GM21717 (cell line): Measurements from ENCODE around the gene CFAP65.

ENCODE experiments used
- ATAC-seq: cut with Tn5 transposase; IDR thresholded peaks from one replicate; pipeline ENCODE4 v1.9.1; 2021; ENCODE audit warnings: mild to moderate bottlenecking, moderate library complexity; ENCODE audit not compliant: unreplicated experiment

Gene CFAP65

DNA sequence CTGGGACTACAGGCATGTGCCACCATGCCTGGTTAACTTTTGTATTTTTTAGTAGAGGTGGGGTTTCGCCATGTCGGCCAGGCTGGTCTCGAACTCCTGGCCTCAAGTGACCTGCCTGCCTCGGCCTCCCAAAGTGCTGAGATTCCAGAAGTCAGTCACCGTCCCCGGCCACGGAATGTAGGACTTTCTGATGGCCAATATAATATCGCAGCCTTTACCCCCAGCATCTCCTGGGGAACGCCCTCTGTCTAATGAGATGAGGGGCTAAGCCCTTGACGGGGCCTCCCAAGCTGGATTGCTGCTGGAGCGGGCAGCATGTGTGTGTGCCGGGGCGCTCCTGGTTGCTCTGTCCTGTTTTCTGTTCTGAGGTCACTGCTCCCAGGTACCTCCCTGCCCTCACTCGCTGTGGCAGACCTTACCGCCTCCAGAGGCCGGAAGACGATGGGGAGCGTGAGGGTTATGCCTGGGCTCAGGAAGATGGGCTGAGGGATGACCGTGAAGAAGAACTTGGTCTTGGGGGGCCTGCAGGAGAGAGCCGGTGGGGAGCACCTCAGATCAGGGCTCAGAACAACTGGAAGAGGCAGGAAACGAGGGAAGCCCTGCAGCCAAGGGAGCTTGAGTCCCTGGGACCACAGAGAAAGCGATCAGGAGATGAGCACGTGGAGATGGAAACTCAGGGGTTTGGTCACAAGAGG, 9.1 kb downstream of the CFAP65 start:
- ATAC-seq, result no peak

DNA sequence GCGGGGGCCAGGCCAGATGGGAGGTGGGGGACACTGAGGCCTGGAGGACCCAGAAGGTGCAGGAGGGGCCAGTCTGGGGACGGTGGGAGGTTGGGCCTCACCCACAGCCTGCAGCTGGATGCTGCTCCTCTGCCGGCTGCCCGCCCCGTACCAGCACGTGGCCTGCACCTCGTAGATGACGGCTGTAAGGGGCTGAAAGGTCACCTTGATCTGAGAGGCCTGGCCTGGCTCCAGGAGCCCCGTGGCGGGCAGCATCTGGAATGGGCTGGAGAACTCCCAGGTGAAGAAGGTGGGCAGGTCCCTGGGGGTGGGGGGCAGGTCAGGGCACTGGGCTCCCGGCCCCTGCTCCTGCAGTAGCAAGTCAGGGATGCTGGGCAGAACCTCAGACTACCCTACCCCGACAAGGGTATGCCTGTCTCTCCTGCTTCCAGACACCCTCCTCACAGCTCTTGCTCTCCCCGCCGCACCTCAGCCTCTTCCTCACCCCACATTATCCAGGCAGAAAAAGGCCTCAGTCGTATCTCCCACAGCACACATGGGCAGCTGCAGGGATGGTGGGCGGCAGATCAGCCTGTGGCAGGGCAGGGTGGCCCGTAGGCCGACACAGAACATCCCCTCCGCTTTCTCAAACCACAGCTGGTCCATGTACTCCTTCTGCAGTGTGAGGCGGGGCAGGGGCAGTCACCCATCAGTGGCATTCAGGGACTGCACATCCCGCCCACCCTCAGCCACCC, 10.1 kb downstream of the CFAP65 start:
- no peak for ATAC-seq

DNA sequence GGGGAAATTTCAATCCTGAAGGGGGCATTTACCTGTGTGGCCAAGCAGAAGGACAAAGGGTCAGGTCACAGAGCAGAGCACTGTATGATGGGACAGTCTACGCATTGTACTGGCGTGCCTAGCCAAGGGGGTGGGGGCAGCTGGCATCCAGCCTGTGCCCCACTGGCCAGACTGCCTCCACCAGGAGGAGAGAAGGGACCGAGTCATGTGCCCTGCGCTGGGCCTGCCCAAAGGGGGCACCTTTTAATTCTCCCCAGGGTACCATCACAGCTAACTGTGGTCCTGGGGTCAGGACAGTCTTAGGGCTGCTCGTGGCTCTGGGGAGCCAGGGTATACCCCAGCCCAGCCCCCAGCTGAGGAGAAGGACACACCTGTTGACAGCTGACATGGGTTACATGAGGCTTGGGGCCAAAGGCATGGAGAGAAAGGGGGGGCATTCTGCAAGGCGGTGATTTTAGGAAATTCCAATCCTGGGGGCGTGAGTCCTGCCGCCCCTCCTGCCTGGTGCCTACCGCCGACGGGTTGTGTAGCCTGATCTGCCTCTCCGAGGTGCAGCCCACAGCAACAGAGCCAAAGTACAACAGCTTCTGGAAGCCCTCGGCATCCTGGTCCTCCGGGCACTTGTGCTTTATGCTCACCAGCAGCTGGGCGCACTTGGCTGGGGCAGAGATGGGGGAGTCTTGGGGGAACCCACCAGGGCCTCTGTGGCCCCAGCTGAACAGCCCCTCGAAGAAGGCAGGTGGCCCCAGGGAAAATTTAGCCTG, 11.0 kb downstream of the CFAP65 start:
- no peak for ATAC-seq

DNA sequence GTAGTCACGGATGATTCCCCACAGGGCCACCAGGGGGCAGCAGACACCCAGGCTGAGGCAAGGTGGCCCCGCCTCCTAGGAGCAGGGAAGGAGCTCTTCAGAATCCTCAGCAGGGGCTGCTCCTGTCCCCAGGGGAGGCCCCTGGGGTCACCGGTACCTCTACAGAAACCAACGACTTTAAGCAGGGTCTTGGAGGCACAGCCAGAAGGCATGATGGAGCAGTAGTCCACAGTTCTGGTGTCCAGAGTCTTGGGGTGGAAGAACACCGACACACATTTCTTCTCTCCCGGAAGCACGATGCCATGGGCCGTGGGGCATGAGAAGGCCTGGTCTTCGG, 11.5 kb downstream of the CFAP65 start:
- ATAC-seq, result no peak

DNA sequence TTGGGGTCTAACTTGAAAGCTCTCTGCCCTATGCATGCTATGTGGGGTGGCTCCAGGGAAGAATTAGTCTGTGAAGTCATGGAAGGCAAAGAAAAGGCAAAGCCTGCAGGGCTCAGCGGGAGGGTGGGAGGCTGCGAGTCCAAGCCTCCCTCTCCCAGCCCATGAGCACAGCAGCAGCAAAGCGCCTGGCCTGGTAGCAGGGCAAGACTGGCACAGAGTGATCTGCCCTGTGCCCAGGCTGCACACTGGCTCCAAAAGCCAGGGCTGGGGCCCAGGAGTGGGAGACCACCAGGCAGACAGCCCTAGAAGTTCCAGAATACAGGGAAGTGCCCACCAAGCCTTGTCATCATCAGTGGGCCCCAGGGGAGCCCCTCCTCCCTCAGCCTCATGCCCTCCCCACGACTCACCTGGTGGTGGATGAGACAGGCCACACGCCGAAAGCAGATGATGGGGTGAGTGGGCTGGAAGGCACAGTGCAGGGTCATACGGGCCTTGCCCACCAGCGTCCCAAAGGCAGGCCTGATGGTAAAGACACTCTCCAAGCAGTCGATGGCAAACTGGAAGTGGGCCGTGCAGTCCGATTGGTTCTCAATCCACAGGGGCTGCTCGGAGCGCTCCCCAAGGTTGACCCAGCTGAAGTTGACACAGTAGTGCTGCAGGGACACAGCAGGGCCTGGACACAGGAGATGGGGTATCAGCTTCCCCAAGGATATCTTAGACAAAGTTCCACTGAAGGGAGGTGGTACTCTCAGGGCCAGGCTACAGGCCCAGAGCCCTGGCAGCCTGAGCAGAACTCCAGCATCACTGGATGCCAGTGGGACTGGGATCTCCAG, 12.1 kb downstream of the CFAP65 start:
- no peak for ATAC-seq

DNA sequence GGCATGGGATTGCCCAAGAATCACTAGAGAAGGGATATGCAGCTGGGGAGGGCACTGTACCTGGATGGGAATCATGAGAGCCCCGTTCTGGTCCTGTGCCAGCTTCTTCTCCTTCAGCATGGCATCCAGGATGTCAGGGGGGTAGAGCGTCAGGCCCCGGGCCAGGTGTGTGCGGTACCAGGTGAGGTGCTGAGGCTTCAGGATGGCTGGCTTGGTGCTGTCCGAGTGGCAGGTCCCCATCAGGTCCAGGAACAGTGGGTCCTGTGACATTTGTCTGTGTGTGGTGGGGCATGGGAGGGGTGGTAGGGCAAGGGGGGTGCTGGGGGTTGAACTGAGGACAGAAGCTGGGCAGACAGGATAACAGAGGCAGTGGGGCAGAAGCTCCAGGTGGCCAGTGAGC, 13.2 kb downstream of the CFAP65 start:
- no peak for ATAC-seq

DNA sequence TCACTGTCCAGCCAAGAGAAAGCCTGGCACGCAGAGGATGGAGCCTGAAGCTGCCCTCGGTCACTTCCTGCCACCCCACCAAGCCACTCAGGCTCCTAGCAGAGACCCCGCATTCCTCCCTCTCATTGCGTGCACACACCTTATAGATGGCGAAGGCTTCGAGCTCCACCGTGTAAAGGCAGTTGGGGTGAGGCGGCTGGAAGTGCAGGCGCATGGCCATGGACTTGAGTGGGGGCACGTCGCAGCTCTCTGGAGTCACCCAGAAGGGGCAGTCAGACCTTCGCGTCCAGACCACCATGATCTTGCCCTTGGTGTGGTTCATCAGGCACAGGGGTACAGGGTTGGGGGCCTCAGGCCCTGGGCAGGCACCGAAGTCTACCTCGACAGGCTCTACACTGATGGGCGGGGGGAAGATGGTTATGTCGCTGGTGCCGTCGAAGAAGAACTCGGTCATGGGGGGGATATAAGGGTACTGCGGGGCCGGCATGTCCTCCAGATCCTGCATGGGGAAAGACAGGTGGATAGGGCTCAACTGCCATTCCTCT, 13.7 kb downstream of the CFAP65 start:
- ATAC-seq, result no peak

DNA sequence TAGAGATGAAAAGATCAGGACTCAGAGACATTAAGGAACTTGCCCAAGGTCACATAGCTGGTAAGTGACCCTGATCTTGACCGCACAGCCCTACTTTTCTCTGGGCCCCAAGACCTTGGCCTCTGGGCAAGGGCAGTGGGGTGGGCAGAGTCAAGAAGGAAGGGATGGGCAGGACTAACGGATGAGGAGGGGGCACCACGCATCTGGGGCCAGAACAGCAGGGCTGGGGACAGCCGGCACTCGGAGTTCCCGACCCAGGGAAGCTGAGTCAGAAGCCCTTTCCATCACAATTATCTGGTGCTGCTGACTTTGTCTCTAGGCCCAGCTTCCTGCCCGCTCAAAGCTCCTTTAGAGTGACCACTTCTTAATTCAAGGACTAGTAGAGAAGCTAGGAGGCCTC, 14.4 kb downstream of the CFAP65 start:
- ATAC-seq, result no peak

DNA sequence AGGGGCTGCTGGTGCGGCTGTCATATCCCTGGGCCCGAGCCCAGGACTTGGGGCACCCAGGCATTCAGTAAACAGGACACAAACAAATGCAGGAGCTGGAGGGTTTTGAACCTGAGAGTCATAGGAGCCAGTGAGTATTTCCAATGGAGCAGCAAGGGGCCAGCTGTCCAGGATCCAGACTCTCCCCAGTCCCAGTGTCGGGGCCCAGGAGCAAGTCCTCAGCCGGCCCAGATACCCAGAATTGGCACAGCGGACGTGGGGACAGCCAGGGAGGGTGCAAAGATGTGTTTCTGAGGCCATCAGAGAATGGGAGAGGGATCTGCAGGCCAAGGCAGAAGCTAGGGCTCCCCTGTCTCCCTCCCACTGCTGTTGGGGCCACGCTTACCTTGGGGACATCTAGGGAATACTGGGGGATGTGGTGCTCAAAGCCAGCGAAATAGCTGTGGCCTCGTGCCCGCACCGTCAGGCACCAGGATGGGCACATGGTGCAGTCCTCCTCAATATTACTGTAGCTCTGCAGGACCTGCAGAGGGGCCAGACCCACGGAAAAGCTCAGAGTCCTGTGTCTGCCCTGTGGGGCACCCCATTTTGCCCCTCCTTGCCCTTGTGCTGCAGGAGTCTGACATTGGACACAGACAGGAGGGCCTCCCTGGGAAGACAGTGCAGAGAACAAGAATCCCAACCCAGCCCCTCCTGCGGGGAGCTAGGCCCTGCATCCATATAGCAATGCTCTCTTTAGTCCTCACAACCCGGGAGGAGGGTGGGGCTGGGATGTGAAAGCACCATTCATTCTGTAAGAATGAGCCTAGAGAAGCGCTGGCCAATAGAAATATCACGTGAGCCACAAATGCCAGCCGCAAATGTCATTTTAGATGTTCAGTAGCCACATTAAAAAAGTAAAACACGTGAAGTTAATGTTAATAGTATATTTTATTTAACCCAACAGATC, 15.4 kb downstream of the CFAP65 start:
- no peak for ATAC-seq

DNA sequence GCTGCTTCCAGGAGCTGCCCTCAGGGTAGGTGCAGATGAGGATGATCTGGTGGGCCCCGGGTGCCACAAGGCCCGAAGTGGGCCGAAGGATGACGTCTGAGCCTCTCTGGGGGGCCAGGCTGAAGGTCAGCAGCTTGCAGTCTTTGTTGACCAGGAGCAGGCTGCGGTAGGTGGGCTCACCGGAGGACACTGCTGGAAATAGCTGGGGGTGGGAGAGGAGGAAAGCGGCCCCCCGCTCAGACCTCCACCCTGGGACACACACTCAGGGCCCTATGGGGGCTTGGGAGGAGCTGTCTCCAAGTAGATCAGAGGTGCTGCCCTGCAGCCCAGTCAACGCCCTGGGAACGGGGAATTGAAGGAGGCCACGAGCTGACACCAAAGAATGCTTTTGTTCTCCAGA, 17.3 kb downstream of the CFAP65 start:
- ATAC-seq, result no peak

DNA sequence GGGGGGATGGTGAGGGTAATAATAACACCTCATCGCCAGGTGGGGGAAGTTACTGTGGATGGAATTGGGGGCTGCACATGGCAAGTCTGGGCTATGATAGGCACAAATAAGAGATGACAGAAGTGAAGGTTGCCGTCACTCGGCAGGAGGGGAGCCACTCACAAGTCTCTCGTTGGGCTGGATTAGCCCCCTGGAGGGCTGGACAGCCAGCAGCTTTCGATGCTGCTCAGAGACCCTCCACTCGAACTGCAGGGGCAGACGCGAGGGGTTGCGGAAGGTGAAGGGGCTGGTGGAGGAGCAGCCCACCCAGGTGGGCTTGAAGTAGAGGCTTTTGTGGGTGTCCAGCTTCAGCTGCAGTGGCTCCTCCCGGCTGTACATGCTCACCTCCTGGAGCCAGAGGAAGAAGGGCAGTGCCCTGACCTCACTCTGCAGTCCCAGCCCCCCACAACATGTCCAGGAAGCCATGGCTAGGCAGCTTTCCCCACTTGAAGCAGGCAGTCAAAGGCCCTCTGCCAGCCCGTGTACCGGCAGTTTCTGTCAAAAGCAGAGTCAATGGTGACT, 18.2 kb downstream of the CFAP65 start:
- no peak for ATAC-seq

DNA sequence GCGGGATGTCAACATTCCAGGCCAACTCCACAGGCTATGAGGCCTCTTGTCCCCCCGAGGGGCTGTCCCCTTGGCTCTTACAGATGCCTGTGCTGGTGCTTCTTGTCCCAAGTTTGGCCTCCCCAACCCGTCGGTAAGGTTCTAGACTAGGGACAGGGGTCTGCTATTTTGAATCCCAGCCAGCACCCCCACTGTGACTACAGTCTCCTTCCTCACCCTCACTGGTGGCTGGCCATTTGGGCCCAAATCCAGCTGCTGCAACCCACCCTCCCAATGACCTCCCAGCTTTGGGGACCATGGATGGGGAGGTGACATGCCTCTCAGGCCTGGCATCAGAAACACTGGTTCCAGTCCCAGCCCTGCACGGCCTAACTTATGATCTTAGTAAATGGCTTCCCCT, 18.7 kb downstream of the CFAP65 start:
- ATAC-seq, result no peak

DNA sequence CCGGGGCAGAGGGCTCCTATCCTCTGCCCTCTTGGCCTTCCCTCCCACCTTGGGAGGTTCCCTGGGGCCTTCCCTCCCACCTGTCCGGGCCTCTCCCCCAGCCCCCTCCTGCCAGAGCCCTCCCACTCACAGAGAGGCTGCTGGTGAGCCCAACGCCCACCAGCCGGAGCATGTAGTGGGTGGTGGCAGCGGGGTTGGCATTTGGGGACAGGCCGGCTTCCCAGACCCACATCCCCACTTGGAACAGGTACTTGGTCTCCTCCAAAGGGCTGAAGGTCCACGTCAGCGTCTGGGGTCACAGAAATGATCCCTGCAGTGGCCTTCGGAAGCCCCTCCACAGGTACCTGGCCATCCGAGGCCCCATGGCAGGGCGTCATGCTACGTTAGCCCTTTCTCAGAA, 19.3 kb downstream of the CFAP65 start:
- ATAC-seq, result no peak

DNA sequence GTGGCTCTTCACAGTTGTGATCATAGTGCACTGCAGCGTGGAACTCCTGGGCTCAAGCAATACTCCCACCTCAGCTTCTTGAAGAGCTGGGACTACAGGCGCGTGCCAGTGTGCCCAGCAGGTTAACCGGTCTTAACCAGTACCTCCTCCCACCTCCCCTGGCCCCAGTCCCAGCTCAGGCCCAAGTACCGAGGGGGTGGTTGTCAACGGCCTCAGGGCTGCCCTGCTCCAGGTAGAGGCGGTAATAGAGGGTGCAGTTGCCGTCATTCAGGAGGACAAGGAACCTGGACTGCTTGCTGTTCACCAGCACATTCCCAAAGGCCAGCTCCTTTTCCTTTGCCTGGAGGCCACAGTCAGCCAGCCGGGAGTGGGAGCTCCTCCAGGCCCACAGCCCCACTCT, 19.7 kb downstream of the CFAP65 start:
- ATAC-seq, result no peak

DNA sequence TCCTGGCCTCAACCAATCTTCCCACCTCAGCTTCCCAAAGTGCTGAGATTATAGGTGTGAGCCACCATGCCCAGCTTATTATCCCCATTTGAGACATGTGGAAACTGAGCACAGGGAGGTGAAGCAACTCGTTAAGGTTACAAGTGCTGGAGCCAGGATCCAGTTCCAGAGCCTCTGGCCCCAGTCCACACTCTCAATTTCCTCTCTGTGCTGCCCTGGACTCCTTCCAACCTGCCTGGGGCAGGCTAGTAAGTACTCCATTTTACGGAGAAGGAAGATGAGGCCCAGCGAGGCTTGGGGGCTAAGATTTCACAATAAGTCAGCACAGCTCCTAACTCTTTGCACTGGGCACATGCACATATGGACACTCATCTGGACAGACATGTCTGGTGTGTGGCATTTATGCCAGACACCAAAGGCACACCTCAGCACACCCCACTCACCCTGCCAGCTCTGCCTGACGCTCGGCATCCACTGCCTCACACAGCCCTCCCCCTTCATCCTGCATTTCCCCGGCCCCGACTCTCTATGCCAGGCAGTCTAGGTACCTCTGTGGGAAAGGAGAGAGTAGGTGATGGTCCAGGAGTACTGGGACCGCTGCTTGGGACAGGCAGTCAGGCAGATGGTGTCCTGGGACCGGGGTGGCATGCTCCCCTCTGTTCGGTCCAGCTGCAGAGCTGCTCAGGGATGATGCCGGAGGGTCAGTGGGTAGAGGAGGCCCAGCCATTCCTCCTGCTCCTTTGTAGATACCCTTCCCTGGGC, 20.5 kb downstream of the CFAP65 start:
- no peak for ATAC-seq

DNA sequence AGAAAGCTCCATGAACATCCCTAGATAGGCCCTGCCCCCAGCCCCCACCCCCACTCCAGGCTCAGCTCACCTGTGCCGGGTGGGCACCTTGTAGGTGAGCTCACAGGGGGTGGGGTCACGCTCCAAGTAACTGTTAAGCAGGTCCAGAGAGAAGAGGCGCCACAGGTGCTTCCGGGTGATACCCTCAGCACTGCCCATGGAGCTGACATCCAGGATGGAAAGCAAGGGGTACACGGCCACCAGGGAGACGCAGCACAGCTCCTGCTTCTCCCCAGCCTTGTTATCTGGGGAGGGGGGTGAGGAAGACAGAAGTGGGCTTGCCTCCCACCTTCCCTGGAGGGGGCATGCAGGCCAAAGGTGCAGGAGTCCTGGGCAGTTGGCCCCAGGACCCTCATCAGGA, 21.9 kb downstream of the CFAP65 start:
- no peak for ATAC-seq

DNA sequence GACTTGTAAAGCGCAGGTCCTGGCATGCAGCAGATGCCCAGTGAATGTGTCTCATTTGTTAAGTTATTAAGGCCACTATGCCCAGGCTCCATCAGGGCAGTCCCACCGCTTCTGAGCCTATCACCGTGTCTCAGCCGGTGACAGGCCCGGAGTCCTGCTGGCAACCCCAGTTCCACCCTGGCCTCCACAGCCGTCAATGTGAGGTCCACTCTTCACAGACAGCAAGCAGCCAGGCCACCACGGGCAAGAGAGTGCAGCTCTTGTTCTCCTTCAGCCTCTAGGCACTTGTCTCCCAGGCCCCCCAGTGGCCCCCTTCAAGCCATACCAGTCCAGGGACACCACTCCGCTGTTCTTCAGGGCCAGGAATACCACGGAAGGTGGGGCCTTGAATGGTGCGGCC, 22.6 kb downstream of the CFAP65 start:
- no peak for ATAC-seq

DNA sequence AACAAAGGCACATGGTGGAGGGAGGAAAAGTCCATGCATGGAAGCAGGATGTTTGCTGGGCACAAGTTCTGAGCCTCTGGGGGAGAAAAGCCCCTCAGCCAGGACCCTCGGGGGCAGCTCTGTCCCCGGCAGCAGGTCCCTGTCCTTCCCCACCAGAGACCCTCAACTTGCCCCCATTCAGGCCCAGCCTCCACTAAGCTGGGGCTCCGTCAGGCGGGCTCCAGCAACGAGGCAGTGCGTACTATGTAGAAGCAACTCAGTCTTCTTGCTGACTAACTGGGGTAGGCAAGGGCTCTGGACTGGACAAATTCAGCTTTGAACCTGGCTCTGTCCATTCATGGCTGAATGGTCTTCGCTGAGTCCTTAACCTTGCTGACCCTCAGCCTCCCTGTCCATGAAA, 23.0 kb downstream of the CFAP65 start:
- no peak for ATAC-seq
